ENCODE data around the gene SLC38A8. TPM values are rescaled to one million over a fixed set of nuclear protein-coding genes. Genes with fewer than 3 reads are reported as not detected.

The SLC38A8 gene
- total RNA-seq, 3 donors from 2014 or later (not counting 1 experiment from before 2014, with no cell fraction given) = not detected

GRCh38 chr16:83964684-83965443, 77.7 kb downstream of the SLC38A8 start:
- peaks cover 0 to 5% of the 10 kb centered on the region in 2 donors for H3K4me1 Mint-ChIP-seq
- Histone ChIP-seq H3K36me3 (ENCODE audit: control insufficient read depth, insufficient read depth, low read length) (no peaks in the 10 kb centered on the region), H3K27me3 (ENCODE audit: control insufficient read depth, insufficient read depth, low read length) (peaks cover 8% of the 10 kb centered on the region), H3K4me3 (ENCODE audit: low read length) (no peak overlapping the region), H3K4me1 (ENCODE audit: control insufficient read depth, insufficient read depth, low read length) (no peaks in the 10 kb centered on the region), H3K27ac (ENCODE audit: low read length) (no peak overlapping the region), H3K9me3 (ENCODE audit: control insufficient read depth, insufficient read depth, low read length) (no peaks in the 10 kb centered on the region)
- no peaks in the 10 kb centered on the region for H3K9me3 Mint-ChIP-seq
- ATAC-seq = no peak
- TF ChIP-seq CTCF (IDR thresholded peaks at IDR 0.05) = no peak
- peaks cover 0 to 11% of the 10 kb centered on the region in 2 donors for H3K27me3 Mint-ChIP-seq (ENCODE audit: low read depth in 2 of 2)
- WGBS (ENCODE audit: insufficient coverage) = 93% methylated on average over 26 of the region's 26 CpGs
- intact Hi-C loops (cut with micrococcal nuclease) = no loop called here
- H3K36me3 Mint-ChIP-seq = no peaks in the 10 kb centered on the region
- H3K4me3 Mint-ChIP-seq = no peak overlapping the region
- no peak overlapping the region for H3K27ac Mint-ChIP-seq
- DNase-seq = no peak

GRCh38 chr16:83963277-83964119, 79.1 kb downstream of the SLC38A8 start:
- Histone ChIP-seq H3K9me3 (ENCODE audit: control insufficient read depth, insufficient read depth, low read length) (no peaks in the 10 kb centered on the region), H3K36me3 (ENCODE audit: control insufficient read depth, insufficient read depth, low read length) (no peaks in the 10 kb centered on the region), H3K27me3 (ENCODE audit: control insufficient read depth, insufficient read depth, low read length) (peaks cover 2% of the 10 kb centered on the region), H3K27ac (ENCODE audit: low read length) (no peak overlapping the region), H3K4me3 (ENCODE audit: low read length) (no peak overlapping the region), H3K4me1 (ENCODE audit: control insufficient read depth, insufficient read depth, low read length) (no peaks in the 10 kb centered on the region)
- WGBS (ENCODE audit: insufficient coverage) = 88% methylated on average over 22 of the region's 22 CpGs
- DNase-seq = no peak
- no peaks in the 10 kb centered on the region for H3K36me3 Mint-ChIP-seq
- H3K9me3 Mint-ChIP-seq = no peaks in the 10 kb centered on the region
- no peak for ATAC-seq
- TF ChIP-seq CTCF (IDR thresholded peaks at IDR 0.05) = no peak
- no peak overlapping the region for H3K27ac Mint-ChIP-seq
- H3K4me3 Mint-ChIP-seq = no peak overlapping the region
- H3K27me3 Mint-ChIP-seq (ENCODE audit: low read depth in 2 of 2) = peaks cover 0 to 4% of the 10 kb centered on the region in 2 donors
- H3K4me1 Mint-ChIP-seq = peaks cover 0 to 5% of the 10 kb centered on the region in 2 donors
- intact Hi-C loops (cut with micrococcal nuclease) = no loop called here

- WGBS (ENCODE audit: insufficient coverage) = 90% methylated on average over 5 of the region's 5 CpGs
- Mint-ChIP-seq H3K4me1 (peaks cover 0 to 3% of the 10 kb centered on the region in 2 donors), H3K27me3 (ENCODE audit: low read depth in 2 of 2) (no peaks in the 10 kb centered on the region), H3K4me3 (no peak overlapping the region), H3K9me3 (no peaks in the 10 kb centered on the region), H3K36me3 (no peaks in the 10 kb centered on the region), H3K27ac (no peak overlapping the region)
- Histone ChIP-seq H3K36me3 (ENCODE audit: control insufficient read depth, insufficient read depth, low read length) (no peaks in the 10 kb centered on the region), H3K9me3 (ENCODE audit: control insufficient read depth, insufficient read depth, low read length) (no peaks in the 10 kb centered on the region), H3K4me1 (ENCODE audit: control insufficient read depth, insufficient read depth, low read length) (peaks cover 2% of the 10 kb centered on the region), H3K4me3 (ENCODE audit: low read length) (no peak overlapping the region), H3K27ac (ENCODE audit: low read length) (no peak overlapping the region), H3K27me3 (ENCODE audit: control insufficient read depth, insufficient read depth, low read length) (no peaks in the 10 kb centered on the region)
- DNase-seq (no peak), ATAC-seq (no peak)
- TF ChIP-seq CTCF (IDR thresholded peaks at IDR 0.05) = no peak
- intact Hi-C loops (cut with micrococcal nuclease) = no loop called here
Measured at GRCh38 chr16:83961591-83961990, 81.0 kb downstream of the SLC38A8 start.
